Mesenchymal stem cell (in vitro differentiated cells and primary cell): ENCODE data around the gene MAP4K2.
A peak's percentile ranks its signal among the peaks of the same experiment; 100 is the strongest.

Source experiments
- DNase-seq: peaks from one replicate; pipeline ENCODE4 v3.0.0-alpha.2; 2013
- H2AFZ ChIP-seq: one replicate; pipeline ENCODE4 v1.6.1; 2013; ENCODE audit warnings: low read depth, mild to moderate bottlenecking, control low read depth, inconsistent platforms, low read length, moderate library complexity
- H2AK5ac ChIP-seq: 2 replicates; pipeline ENCODE4 v1.6.1; 2013; ENCODE audit warnings: low read length, moderate library complexity, mild to moderate bottlenecking, inconsistent platforms; ENCODE audit not compliant: severe bottlenecking
- H2BK120ac ChIP-seq: one replicate; pipeline ENCODE4 v1.6.1; 2013; ENCODE audit warnings: low read depth, mild to moderate bottlenecking, inconsistent platforms, low read length, moderate library complexity
- H2BK12ac ChIP-seq, 2 experiments: one replicate each; pipeline ENCODE4 v1.6.1; 2013; ENCODE audit warnings: inconsistent platforms in 2 of 2, low read length in 2 of 2, mild to moderate bottlenecking in 2 of 2, moderate library complexity in 2 of 2, control low read depth in 1 of 2
- H2BK15ac ChIP-seq: one replicate; pipeline ENCODE4 v1.6.1; 2013; ENCODE audit warnings: mild to moderate bottlenecking, low read depth, inconsistent platforms; ENCODE audit not compliant: poor library complexity, severe bottlenecking
- H2BK5ac ChIP-seq: 2 replicates; pipeline ENCODE4 v1.6.1; 2013; ENCODE audit warnings: low read depth, mild to moderate bottlenecking, low read length, control low read depth, inconsistent platforms; ENCODE audit not compliant: poor library complexity, severe bottlenecking
- H3K14ac ChIP-seq, 2 experiments: one replicate each; pipeline ENCODE4 v1.6.1; 2013; ENCODE audit warnings: inconsistent platforms in 2 of 2, low read length in 2 of 2, control low read depth in 1 of 2, mild to moderate bottlenecking in 1 of 2, moderate library complexity in 1 of 2
- H3K18ac ChIP-seq, 2 experiments: one replicate each; pipeline ENCODE4 v1.6.1; 2013; ENCODE audit warnings: inconsistent platforms in 2 of 2, low read length in 2 of 2, control low read depth in 1 of 2, low read depth in 1 of 2, mild to moderate bottlenecking in 1 of 2
- H3K23ac ChIP-seq, 2 experiments: one replicate each; pipeline ENCODE4 v1.6.1; 2013; ENCODE audit warnings: inconsistent platforms in 2 of 2, low read length in 2 of 2, mild to moderate bottlenecking in 2 of 2, moderate library complexity in 2 of 2, control low read depth in 1 of 2
- H3K27ac ChIP-seq: 2 replicates; pipeline ENCODE4 v1.5.1; 2013; ENCODE audit warnings: mild to moderate bottlenecking, moderate library complexity, low read length, control low read depth, inconsistent platforms; ENCODE audit not compliant: poor library complexity, severe bottlenecking
- H3K27me3 ChIP-seq, 2 experiments: 2 replicates each; pipeline versions ENCODE4 v1.6.1 to v1.7.0; 2013; ENCODE audit warnings: low read length in 2 of 2, mild to moderate bottlenecking in 2 of 2, moderate library complexity in 2 of 2, control low read depth in 1 of 2, inconsistent platforms in 1 of 2; ENCODE audit not compliant: control insufficient read depth in 1 of 2, insufficient read depth in 1 of 2
- H3K36me3 ChIP-seq, 2 experiments: 2 replicates each; pipeline versions ENCODE4 v1.6.1 to v1.7.0; 2013; ENCODE audit warnings: low read length in 2 of 2, control low read depth in 1 of 2, inconsistent platforms in 1 of 2, low read depth in 1 of 2, mild to moderate bottlenecking in 1 of 2; ENCODE audit not compliant: insufficient read depth in 2 of 2, control insufficient read depth in 1 of 2
- H3K4ac ChIP-seq, 2 experiments: one replicate each; pipeline ENCODE4 v1.6.1; 2013; ENCODE audit warnings: inconsistent platforms in 2 of 2, low read length in 2 of 2, mild to moderate bottlenecking in 2 of 2, moderate library complexity in 2 of 2, control low read depth in 1 of 2, low read depth in 1 of 2
- H3K4me1 ChIP-seq: 2 replicates; pipeline ENCODE4 v1.6.1; 2013; ENCODE audit warnings: low read depth, low read length, control low read depth; ENCODE audit not compliant: control insufficient read depth, insufficient read depth
- H3K4me2 ChIP-seq: 2 replicates; pipeline ENCODE4 v1.6.1; 2013; ENCODE audit warnings: low read length, mild to moderate bottlenecking, inconsistent platforms; ENCODE audit not compliant: poor library complexity, severe bottlenecking
- H3K4me3 ChIP-seq, 2 experiments: 2 replicates each; pipeline versions ENCODE4 v1.5.1 to v1.7.0; 2013; ENCODE audit warnings: low read length in 2 of 2, mild to moderate bottlenecking in 2 of 2, control low read depth in 1 of 2, low read depth in 1 of 2; ENCODE audit not compliant: insufficient read depth in 1 of 2
- H3K79me1 ChIP-seq: replicated peaks from 2 replicates; pipeline ENCODE4 v1.6.1; 2013; ENCODE audit warnings: mild to moderate bottlenecking, control low read depth, low read length, inconsistent platforms; ENCODE audit not compliant: poor library complexity, severe bottlenecking
- H3K9ac ChIP-seq: 2 replicates; pipeline ENCODE4 v1.7.0; 2013; ENCODE audit warnings: mild to moderate bottlenecking, low read length, moderate library complexity
- H3K9me3 ChIP-seq: 2 replicates; pipeline ENCODE4 v1.7.0; 2013; ENCODE audit warnings: mild to moderate bottlenecking, low read length; ENCODE audit not compliant: control insufficient read depth
- H4K8ac ChIP-seq: one replicate; pipeline ENCODE4 v1.6.1; 2013; ENCODE audit warnings: inconsistent platforms, mild to moderate bottlenecking, low read length, moderate library complexity
- H4K91ac ChIP-seq: one replicate; pipeline ENCODE4 v1.6.1; 2013; ENCODE audit warnings: mild to moderate bottlenecking, low read length, inconsistent platforms
- WGBS: methylation state at CpG from one replicate; pipeline ENCODE4 v1.1.7; 2013; ENCODE audit warnings: mixed read lengths; 5-methylcytosine and 5-hydroxymethylcytosine counted together

Gene MAP4K2

GRCh38 chr11:64784813-64785581 is 18.0 kb downstream of the MAP4K2 start:
- Histone ChIP-seq H3K79me1 (no peaks in the 10 kb centered on the region), H2BK15ac (no peak overlapping the region), H3K4me1 (peaks cover 4% of the 10 kb centered on the region), H3K27ac (no peak overlapping the region), H2BK12ac (no peak overlapping the region), H3K14ac (no peak overlapping the region), H3K36me3 (peaks cover 18 to 25% of the 10 kb centered on the region in 2 experiments), H2BK5ac (no peak overlapping the region), H3K4ac (no peak overlapping the region), H2AK5ac (no peak overlapping the region), H3K9ac (no peak overlapping the region), H3K18ac (no peak overlapping the region), H3K27me3 (no peaks in the 10 kb centered on the region), H2BK120ac (no peak overlapping the region), H3K23ac (no peak overlapping the region), H4K8ac (no peak overlapping the region), H3K4me2 (no peak overlapping the region), H3K4me3 (no peak overlapping the region), H2AFZ (no peak overlapping the region), H3K9me3 (no peaks in the 10 kb centered on the region), H4K91ac (no peak overlapping the region)
- DNase-seq: no peak
- 98% methylated on average over 8 of the region's 12 CpGs for WGBS

- Histone ChIP-seq H2BK15ac (peak within 1 kb of the TSS; percentile 52), H3K27me3 (no peaks in the 10 kb centered on the region), H3K14ac (peak within 1 kb of the TSS; percentile 95 to 96), H3K23ac (peak within 1 kb of the TSS in 1 of 2 experiments; percentile 98), H2AFZ (peak within 1 kb of the TSS; percentile 39), H4K91ac (peak within 1 kb of the TSS; percentile 94), H3K79me1 (peaks cover 1% of the 10 kb centered on the region), H3K27ac (peak within 1 kb of the TSS; percentile 84), H3K4me2 (peak within 1 kb of the TSS; percentile 89), H3K9me3 (no peaks in the 10 kb centered on the region), H2BK5ac (peak within 1 kb of the TSS; percentile 99), H3K9ac (peak within 1 kb of the TSS; percentile 94), H4K8ac (peak within 1 kb of the TSS; percentile 92), H3K4me3 (peak within 1 kb of the TSS; percentile 95), H2BK120ac (peak within 1 kb of the TSS; percentile 88), H2BK12ac (peak within 1 kb of the TSS in 1 of 2 experiments; percentile 31), H3K18ac (peak within 1 kb of the TSS; percentile 92 to 93), H2AK5ac (no peak within 1 kb of the TSS), H3K36me3 (peaks cover 14 to 41% of the 10 kb centered on the region in 2 experiments), H3K4me1 (peaks cover 6% of the 10 kb centered on the region), H3K4ac (peak within 1 kb of the TSS; percentile 86 to 97)
- DNase-seq: peak; percentile 100
- WGBS: under 1% methylated on average over 57 of the region's 80 CpGs
Measured at GRCh38 chr11:64778473-64779298, 24.3 kb downstream of the MAP4K2 start, which contains the start of gene SF1. TSS of gene SF1 (minus strand) at chr11:64778542. CDS start at chr11:64778392, 150 bp downstream.

- Histone ChIP-seq H3K79me1 (peaks cover 3% of the 10 kb centered on the region), H4K91ac (peak overlapping the region; percentile 94), H3K4ac (peak overlapping the region; percentile 86 to 97), H3K4me2 (peak overlapping the region; percentile 9), H2BK5ac (peak overlapping the region; percentile 99), H3K4me1 (peaks cover 6% of the 10 kb centered on the region), H2BK120ac (peak overlapping the region; percentile 88), H2AK5ac (no peak overlapping the region), H3K27ac (peak overlapping the region; percentile 84), H3K9me3 (no peaks in the 10 kb centered on the region), H2BK15ac (peak overlapping the region; percentile 52), H3K18ac (peak overlapping the region; percentile 92 to 93), H2BK12ac (peak overlapping the region in 1 of 2 experiments; percentile 31), H3K23ac (peak overlapping the region in 1 of 2 experiments; percentile 93), H2AFZ (peak overlapping the region; percentile 39), H3K4me3 (peak overlapping the region; percentile 70 to 95), H3K36me3 (peaks cover 17 to 46% of the 10 kb centered on the region in 2 experiments), H4K8ac (peak overlapping the region; percentile 75), H3K9ac (peak overlapping the region; percentile 94), H3K14ac (peak overlapping the region; percentile 95), H3K27me3 (no peaks in the 10 kb centered on the region)
- no peak for DNase-seq
- WGBS: 0% methylated on average over 23 of the region's 28 CpGs
Measured at GRCh38 chr11:64778223-64778472, 24.9 kb downstream of the MAP4K2 start.
